IPS-NIHi7 (cell line): ENCODE data around the gene ITPRID2.
A peak's percentile ranks its signal among the peaks of the same experiment; 100 is the strongest.

Experiments used
- DNase-seq: peaks from one replicate; pipeline ENCODE4 v3.0.0; 2012; ENCODE audit warnings: mixed read lengths; ENCODE audit errors: extremely low spot score

The ITPRID2 gene

DNA sequence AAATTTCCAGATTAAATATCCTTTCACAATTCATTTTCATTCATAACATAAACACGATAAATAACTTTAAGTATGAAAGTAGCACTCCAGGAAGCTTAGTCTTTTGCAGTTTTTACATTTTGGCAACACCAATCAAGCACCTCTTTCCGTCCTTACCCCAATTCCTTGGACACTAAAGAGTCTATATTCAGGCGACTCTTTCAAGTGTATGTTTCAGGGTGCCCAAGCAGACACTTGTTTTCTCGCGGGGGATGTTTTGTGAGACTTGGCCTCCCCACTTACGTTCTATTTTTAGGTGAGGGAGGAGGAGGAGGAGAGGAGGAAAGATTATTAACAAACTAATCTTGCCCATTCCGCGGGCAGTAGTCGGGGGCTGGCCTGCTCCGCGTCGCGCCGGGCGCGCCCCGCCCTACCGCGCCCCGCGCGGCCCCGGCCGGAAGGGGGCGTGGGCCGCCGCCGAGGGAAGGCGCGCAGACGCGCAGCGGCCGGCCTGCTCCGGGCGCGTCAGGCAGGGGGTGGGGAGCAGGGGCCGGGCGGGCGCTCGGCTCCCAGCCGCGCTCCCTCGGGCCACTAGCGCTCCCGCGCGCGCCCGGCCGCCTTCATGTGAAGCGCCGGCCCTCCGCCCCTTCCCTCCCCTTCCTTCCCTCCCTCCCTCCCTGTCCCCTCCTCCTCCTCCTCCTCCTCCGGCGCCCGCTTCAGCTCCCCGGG is at the start of gene ITPRID2:
ITPRID2 (plus strand) TSS at position 473 of the 708 bp plus-strand sequence. CDS start 337 bp downstream, outside the sequence.
- DNase-seq: peak; percentile 95

DNA sequence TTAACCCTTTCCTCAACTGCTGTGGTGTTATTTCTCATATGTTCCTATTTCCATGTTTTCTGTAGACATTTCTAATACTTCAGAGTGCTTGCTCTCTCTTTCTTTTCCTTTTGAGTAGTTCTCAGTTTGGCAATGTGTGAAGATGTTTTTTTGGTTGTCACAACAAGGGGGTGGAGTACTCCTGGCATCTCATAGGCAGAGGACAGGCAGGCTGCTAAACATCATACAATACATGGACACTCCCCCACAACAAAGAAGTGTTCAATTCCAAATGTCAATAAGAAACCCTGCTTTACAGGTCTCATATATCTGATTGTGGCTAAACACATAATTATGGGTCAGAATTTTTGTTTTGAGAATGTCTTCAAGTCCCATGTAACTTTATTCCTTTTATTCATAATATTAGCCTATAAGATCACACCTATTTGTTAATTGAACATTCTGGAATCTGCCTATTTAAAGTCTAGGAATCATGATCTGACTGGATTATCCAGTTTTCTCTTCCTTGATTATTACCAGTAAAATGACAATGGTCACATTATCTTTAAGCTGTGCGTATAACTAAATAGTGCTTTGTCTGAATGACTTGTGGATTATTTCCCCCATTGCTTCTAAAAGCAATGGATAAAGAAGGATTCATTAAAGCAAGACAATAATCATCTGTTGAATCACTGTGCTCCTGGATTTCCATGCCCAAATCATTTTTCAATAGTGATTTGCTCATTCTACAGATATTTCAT is 46.8 kb upstream of the ITPRID2 start:
- DNase-seq: no peak

DNA sequence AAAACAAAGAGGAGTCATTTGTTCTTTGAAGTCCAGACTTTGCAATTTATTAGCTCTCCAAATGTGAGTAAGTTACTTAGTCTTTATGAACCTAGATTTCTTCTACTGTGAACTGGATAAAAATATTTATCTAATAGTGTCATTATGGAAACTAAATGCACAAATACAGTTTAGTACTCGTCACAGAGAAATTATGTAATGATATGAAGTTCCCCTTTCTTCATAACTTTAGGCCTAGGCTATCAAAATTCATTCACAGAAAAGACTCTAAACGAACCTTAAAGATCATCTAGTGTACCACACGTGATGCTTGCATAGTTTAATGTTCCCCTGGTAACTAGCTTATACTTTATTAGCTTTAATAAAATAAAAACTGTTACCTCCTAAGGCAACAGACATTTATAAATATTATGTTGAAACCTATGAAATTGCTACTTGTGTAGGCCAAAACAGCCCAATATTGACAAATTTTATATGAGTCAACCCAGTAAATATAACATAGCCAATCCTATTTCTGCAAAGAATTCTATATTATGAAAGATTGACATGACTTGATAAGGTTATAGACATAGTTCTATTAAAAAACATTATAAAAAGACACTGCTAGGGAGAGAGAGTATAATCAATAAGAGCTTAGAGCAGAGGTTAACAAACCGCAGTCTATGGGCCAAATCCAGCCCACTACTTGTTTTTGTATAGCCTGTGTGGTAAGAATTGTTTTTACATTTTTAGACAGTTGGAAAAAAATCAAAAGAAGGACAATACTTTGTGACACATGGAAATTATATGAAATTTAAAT is 44.9 kb upstream of the ITPRID2 start:
- no peak for DNase-seq

DNA sequence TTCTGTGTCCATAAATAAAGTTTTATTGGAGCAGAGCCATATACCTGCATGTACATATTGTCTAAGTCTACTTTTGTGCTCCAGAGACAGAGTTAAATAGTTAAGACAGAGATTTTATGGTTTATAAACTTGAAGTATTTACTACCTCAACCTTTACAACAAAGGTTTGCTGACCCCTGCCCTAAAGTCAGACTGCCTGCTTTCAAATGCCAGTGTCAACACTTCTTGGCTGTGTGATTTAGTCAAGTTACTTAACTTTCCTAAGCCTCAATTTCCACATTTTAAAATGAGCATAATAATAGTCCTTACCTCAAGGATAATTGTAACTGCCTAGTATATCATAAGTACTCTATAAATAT is 44.4 kb upstream of the ITPRID2 start:
- no peak for DNase-seq

DNA sequence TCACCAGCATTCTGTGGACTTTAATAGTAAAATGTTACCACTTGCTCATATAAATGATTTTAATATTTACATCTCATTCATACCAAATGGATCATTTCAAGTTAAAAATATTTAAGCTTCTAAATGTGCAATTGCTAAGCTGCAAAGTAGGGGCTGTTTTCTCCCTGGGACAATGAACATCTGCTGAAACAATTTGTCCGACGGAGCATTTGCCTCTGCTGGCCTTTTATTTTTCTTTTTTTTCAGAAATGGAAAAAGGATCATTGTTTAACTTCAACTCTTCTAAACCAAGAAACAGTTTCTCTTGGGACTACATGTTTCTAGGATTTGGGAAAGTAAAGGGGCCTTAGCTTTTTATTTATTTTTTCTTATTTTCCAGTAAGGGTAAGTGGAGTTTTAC is 43.8 kb upstream of the ITPRID2 start:
- DNase-seq: no peak

DNA sequence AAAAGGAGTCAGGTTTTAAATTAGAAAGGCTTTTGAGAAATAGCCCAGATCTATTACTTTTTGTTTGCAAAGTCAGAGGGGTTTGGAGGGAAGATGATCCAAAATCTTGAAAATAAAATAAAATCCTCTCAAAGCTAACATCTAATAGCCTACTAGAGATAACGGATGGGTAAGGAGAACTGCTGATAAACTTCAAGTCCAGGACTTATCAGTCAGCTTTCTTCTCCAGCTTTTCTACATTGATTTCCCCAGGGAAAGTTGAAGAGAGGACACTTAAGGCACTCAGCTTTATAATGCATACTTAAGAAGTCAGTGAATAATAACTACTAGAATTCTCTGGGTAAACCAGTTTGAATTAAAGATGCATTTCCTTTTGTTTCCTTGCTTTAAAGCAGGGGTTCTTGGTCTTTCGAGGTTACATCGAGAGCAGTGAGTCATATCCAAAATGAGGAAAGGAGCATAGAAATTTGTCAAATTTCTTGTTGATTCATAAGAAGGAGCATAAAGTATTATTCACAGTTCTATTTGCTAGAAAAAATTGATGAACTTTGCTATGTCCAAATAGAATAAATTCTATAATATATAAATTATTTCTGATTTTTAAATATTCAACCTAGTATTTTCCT is 43.2 kb upstream of the ITPRID2 start:
- DNase-seq: no peak

DNA sequence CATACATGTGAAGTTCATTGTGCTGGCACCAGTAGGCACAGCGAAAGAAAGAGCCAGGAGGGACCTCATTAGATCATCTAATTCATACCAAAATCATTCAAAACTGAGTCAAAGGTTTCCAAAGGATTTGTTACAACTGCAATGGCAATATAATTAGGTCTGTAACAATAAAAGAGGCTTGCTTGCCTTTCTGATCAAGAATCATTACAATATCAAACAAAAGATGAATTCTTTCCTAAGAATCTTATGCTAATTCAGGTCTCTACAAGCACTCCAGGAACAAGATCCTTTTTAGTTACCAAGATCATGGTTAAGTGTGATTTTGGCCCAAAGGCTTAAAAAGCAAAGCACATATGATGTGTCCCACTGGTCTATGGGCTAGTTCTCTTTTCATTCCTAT is 41.9 kb upstream of the ITPRID2 start:
- DNase-seq: no peak

DNA sequence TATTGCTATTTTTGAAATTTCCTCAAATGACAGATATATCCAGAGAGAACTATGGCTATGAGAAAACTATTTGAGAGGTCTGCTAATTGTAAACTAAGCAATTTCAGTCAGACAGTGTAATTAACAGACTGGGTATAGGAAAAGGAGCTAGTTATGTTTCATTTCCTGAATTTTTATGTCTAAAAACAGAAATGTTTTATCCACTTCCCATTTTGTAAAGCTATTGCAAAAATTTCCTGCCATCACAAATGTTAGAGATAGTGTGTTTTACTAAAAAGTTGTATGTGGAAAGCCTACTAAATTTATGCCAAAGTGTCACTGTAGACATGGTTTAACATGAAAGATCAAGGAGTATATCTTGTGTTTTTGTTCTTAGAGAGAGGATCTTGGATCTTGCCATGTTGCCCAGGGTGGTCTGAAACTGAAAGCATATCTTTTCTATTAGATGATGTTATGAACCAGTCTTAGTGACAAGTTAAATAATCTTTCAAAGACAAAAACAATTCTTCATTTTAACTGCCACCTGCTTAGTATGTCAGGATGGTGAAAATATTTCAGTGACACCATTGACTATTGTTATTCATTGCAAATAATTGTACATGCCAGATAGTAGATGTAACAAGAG is 40.5 kb upstream of the ITPRID2 start:
- DNase-seq: no peak

DNA sequence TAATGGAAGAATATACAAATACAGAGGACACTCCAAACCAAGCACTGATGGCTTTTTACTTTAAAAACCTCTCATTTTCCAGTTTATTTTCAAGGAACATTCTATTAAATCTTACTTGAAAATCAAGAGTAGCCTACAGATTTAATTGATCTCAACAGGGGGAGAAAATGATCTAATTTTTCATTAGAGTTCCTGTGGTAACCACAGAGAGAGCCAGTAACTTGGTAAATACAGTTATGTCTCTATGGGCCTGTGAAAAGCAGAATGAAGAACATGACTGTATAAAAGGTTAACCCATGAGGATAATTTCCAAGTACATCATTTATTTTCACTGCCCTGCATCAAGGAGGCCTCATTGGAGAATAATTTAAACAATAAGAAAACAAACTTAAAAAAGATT is 39.8 kb upstream of the ITPRID2 start:
- DNase-seq: no peak

DNA sequence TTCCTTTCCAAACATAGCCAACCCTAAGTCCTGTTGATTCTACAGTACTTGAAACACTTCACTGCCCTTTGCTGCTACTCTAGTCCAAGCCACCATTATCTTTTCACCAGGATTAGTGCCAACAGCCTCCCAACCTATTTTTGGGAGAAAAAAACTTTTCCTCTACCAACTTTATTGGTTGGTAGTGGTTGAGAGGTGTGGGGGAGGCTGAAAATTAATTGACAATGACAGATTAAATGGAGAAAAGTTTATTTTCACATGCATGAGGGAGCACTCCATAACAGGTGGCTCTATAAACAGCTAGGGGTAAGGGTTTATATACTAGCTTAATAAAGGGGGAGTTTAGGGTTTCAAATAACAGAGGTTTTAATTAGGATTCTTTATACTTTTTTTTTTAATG is 37.8 kb upstream of the ITPRID2 start:
- DNase-seq: no peak

DNA sequence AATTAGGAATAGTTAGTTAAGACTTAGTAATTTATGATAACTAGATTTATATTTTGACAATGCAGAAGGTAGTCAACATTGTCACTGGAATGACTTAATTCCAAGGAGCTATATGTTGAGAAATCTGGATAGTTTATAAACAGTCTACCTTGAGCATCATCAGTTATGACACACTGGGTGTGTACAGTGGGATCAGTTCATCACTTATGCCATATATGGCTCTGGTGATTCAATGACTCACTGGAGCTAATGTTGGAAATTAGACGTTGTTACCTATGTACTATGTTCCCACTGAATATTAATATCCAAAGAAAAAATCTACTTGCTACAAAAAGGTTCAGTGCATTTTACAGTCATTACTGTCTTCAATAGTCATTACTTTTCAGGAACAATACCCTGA is 34.0 kb upstream of the ITPRID2 start:
- DNase-seq: no peak

DNA sequence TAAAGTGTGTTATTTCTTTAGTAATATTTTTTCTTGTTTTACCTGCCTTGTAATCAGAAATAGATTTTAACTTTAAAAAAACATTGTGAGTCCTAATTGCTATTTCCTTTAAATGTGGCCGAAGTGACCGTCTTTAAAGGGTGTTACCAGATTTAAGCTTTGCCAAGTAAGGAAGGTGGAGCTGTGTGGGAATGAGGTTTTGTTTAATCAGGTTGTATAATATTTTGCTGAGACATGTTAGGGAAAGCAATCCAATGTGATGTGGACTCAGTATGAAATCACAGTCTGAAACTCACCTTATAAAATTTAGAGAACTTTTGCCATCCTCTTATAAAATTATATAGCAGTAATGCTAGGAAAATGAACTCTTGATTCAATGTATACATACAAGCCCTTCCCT is 32.9 kb upstream of the ITPRID2 start:
- no peak for DNase-seq

DNA sequence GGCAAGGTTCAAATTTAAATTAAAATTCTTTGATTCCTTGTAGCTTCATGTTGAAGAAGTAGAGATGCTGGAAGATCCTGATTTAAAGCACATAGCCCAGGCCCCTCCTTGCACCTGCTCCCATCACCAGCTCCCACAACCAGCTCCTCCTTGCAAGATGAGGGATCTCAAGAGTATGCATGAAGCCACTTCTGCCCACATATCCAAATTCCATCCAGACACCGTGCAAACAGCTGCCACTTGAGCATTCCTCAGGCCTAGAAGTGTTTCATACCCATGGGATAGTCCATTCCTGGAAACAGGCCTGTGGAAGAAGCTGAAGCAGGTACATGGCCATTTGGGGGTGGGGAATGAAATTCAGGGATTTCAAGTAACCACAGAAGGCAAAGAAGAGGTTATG is 32.4 kb upstream of the ITPRID2 start:
- no peak for DNase-seq

DNA sequence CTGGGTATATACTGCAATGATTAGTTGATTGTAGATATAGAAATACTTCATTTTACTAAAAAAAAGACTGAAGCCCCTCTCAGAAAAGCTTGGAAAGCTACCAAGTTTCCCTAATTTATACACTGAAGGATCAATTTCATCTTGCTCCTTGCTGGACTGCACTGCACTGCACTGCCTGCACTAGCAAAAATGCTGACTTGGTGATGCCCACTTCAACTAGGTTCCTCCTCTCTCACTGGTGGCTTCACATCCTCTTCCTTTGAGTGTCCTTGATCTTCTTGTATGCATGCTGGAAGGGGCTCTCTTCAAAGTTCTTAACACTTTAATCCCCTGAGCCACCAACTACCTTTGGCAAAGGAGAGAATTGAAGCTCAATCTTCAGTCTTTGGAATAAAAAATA is 31.7 kb upstream of the ITPRID2 start:
- DNase-seq: no peak

DNA sequence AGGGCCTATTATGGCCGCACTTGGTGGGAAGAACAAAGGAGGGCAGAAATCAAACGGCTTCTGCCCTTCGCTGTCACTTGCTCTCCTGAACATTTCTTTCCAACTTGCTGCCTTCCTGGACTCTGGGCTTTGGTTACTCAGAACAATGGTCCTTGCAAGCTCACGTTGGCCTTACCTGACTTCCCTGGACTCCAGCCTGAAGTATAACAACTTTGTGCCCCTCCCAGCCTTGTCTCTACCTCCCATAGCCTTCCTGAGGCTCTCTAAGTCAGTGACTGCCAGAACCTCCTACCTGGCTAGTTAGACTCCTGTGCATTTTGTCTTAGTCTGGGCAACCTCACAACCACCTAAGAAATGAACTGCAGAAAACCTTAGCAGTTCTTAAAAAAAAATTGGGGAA is 30.2 kb upstream of the ITPRID2 start:
- no peak for DNase-seq

DNA sequence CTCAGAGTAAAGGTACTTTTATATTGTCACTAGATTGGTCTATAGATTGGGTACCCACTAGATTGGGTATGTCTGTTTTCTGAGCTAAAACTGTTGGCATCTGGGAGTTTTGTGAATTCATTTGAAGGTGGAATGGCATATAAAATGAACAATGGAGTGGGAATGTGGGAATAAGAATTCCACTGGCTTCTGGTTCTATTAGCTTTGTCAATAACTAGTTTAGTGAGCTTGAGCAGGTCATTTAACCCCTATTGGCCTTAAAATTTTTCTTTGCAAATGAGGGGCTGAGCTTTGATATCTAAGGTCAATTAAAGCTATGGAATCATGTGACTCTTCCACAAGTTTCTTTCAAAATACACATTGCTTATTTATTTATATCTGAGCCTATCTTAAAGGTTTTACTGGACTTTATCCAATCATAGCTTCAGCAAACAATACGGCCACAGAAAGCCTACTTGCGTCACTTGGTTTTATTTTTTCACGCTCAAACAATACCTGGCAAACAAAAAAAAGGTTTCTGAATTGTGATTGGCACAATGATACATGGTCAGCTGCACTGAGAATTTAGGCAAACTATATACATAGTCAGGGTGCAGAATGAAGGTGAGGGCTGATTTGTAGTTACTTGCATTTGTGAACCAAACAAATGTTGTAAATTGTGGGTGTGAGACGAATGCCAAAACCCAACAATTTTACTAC is 28.8 kb upstream of the ITPRID2 start:
- no peak for DNase-seq

DNA sequence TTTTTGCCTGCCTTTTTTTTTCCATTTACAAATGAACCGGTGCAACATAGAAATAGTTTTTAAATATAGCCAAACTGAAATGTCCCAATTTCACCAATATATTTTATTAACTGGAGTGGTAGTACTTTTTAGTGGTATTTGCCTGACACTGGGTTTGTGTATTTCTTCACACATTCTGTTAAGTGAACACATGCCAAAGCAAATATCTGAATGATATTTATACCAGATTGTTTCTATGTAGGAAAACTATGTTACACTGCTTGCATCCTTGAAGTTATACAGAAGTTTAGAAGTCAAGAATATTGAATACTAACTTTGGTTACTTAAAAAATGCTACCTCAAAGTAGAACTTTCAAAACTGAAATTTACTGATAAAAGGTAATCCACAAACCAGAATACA is 19.4 kb upstream of the ITPRID2 start:
- no peak for DNase-seq

DNA sequence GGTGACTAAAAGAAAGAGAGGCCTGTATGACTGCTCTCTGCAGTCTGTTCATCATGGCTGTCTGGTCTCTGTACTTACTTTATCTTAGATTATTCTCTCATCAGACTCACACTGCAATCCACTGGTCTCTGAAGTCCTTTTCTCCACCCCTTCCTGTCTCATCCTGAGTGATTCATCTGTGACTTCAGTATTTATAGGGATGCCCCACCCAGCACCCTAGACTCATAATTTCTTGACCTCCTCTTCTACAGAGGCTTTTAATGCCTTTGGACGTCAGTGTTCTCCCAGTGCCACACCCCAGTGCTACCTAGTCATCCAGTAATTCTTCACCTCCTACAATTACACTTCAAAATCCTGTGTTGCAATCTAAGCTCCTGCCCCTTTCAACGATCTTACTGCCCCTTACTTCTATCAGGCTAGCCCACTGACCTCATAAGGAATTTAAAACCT is 14.9 kb upstream of the ITPRID2 start:
- DNase-seq: no peak

DNA sequence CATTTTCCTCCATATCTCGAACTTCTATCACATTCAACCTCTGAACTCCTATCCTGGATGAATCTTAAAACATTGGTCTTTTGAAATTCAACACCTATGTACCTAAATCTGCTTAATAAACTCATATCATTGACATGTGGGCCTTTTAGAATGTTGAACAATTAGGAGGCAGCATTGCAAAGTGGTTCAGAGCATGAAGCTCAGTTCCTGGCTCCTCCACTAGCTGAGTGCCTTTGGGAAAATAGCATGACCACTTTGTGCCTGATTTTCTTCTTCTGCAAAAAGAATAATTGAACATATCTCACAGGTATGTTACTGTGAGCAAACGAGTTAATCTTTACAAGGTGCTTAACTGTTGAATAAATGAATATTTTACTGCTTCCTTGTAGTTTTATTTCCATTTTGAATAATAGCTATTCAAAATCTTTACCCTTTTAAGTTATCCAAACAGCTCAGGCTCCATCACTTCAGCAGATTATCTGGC is 14.3 kb upstream of the ITPRID2 start:
- no peak for DNase-seq

DNA sequence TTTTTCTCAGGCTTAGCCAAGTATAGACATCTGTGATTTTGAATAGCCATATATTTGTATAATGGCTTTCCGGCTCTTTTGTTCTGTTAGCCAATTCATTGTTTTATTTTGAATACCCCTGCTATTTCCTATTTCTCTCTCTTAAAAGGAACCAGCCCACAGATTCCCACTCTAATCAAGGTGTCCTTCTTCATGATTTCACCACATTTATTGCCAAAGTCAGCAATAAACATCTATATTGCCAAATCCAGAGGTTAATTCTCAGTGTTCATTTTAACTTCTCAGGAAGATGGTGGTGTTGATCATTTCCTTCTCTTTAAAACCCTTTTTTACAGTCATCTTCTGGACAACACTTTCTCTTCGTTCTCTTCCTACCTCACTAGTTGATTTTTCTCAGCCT is 13.1 kb upstream of the ITPRID2 start:
- no peak for DNase-seq

DNA sequence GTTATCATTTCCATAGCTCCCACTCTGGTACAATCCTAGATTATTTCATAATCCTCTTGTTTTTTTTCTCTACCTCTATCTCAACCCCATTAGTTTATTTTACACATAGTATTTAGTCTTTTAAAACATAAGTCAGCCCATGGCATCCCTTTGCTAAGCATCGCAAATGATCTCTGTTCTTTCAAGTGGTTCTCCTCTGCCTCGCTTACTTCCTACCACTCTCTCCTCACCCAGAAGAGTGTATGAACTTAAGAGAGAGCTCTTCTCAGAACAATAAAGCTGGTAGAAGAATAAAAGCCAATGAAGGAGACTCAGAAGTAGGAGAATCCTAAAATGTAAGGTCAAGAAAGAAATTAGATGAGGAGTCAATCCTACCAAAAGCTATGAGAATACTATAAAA is 12.2 kb upstream of the ITPRID2 start:
- DNase-seq: no peak
